Panc1 (cell line): Measurements from ENCODE around the gene TBX2.

Experiments
- CTCF ChIP-seq: fragments of 450-650 bp; IDR thresholded peaks from 2 replicates; pipeline ENCODE4 v1.5.1; 2017; ENCODE audit warnings: mild to moderate bottlenecking
- POLR2AphosphoS5 ChIP-seq: IDR thresholded peaks from 2 replicates; pipeline ENCODE4 v1.6.1; 2012; ENCODE audit warnings: mild to moderate bottlenecking, low read depth, low read length, moderate library complexity
- SIN3A ChIP-seq: IDR thresholded peaks from 2 replicates; pipeline ENCODE4 v1.6.1; 2012; ENCODE audit warnings: low read depth, mild to moderate bottlenecking, low read length, moderate library complexity, borderline replicate concordance; ENCODE audit not compliant: insufficient read depth
- TCF7L2 ChIP-seq: IDR thresholded peaks from 2 replicates; pipeline ENCODE4 v1.6.1; 2011; ENCODE audit warnings: mild to moderate bottlenecking, low read depth, low read length, inconsistent platforms
- TF ChIP-seq, protein P1 (sequence below), 2 experiments: IDR thresholded peaks; 2 replicates each; pipeline ENCODE4 v1.6.1; 2011 to 2012; ENCODE audit warnings: low read depth in 2 of 2, control low read depth in 1 of 2, low read length in 1 of 2, mild to moderate bottlenecking in 1 of 2, moderate library complexity in 1 of 2; ENCODE audit not compliant: insufficient read depth in 1 of 2

DNA sequence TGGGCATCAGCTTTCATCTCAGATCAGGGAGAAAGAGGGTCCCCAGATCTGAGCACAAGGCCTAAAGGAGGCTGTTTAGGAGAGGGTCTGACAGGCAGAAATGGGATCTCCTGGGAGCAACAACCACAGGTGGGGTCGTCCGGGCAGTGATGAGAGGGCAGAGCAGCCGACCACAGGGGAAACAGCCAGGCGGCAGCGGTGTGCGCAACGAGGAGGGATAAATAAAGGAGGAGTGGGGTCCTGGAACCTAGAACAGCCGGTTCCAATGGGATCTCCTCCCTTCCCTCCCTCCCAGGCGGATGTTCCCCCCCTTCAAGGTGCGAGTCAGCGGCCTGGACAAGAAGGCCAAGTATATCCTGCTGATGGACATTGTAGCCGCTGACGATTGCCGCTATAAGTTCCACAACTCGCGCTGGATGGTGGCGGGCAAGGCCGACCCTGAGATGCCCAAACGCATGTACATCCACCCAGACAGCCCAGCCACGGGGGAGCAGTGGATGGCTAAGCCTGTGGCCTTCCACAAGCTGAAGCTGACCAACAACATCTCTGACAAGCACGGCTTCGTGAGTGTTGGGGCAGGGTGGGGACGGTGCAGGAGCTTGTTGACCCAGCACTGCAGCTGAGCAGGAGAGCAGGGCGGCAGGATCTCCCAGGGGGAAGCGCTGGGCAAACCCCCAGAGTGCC, 1.9 kb downstream of the TBX2 start:
- no peak for TF ChIP-seq CTCF
- no peak for TF ChIP-seq SIN3A
- TF ChIP-seq, protein P1, sequence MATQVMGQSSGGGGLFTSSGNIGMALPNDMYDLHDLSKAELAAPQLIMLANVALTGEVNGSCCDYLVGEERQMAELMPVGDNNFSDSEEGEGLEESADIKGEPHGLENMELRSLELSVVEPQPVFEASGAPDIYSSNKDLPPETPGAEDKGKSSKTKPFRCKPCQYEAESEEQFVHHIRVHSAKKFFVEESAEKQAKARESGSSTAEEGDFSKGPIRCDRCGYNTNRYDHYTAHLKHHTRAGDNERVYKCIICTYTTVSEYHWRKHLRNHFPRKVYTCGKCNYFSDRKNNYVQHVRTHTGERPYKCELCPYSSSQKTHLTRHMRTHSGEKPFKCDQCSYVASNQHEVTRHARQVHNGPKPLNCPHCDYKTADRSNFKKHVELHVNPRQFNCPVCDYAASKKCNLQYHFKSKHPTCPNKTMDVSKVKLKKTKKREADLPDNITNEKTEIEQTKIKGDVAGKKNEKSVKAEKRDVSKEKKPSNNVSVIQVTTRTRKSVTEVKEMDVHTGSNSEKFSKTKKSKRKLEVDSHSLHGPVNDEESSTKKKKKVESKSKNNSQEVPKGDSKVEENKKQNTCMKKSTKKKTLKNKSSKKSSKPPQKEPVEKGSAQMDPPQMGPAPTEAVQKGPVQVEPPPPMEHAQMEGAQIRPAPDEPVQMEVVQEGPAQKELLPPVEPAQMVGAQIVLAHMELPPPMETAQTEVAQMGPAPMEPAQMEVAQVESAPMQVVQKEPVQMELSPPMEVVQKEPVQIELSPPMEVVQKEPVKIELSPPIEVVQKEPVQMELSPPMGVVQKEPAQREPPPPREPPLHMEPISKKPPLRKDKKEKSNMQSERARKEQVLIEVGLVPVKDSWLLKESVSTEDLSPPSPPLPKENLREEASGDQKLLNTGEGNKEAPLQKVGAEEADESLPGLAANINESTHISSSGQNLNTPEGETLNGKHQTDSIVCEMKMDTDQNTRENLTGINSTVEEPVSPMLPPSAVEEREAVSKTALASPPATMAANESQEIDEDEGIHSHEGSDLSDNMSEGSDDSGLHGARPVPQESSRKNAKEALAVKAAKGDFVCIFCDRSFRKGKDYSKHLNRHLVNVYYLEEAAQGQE (IDR thresholded peaks at IDR 0.05; ENCODE audit: insufficient read depth in 1 of 2, low read depth in 2 of 2, low read length in 1 of 2), result no peak
- TF ChIP-seq POLR2AphosphoS5, result no peak
- no peak for TF ChIP-seq TCF7L2
